GM12892 (cell line): ENCODE data around the gene FTCD.
"Not testable (repeated sequence)": the region's sequence is repeated elsewhere in the genome, so short reads cannot be mapped to it uniquely, and the experiment has no call there.

ENCODE experiments used
- DNase-seq: peaks from one replicate; pipeline ENCODE4 v3.0.0; 2011; ENCODE audit not compliant: insufficient read length
- FAIRE-seq: peaks from 2 replicates; lab custom pipeline; 2011; peaks lifted over from hg19 to GRCh38; lab: Jason Lieb, UNC
- POLR2A ChIP-seq: IDR thresholded peaks from 2 replicates; pipeline ENCODE4 v1.6.1; 2011; ENCODE audit warnings: low read depth, low read length, control low read depth
- POLR2AphosphoS5 ChIP-seq: IDR thresholded peaks from 2 replicates; pipeline ENCODE4 v1.6.1; 2011; ENCODE audit warnings: low read depth, low read length, control low read depth
- TAF1 ChIP-seq: IDR thresholded peaks from 2 replicates; pipeline ENCODE4 v1.6.1; 2011; ENCODE audit warnings: low read depth, mild to moderate bottlenecking, control low read depth, low read length, borderline replicate concordance

The FTCD gene

DNA sequence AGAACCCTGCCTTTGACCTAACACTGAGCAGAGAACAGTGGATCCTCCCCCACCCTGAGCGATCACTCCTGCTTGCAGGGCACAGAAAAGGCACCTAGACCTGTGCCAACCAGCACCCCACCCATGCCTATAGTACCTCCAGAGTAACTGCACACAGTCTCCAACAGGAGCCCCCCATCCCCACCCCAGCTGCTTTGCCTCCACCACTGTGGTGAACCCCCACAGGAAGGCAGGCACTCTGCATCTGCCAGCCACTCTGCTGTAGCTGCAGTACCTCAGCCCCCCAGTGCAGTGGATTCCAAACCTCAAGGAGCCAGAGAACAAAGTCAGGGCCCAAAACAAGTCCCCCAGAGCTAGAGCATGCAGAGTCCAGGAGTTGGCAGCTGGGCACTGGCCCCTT is 18.2 kb upstream of the FTCD start:
- no peak for TF ChIP-seq POLR2A
- no peak for TF ChIP-seq POLR2AphosphoS5
- no peak for TF ChIP-seq TAF1
- DNase-seq (no peak), FAIRE-seq (no peak)

DNA sequence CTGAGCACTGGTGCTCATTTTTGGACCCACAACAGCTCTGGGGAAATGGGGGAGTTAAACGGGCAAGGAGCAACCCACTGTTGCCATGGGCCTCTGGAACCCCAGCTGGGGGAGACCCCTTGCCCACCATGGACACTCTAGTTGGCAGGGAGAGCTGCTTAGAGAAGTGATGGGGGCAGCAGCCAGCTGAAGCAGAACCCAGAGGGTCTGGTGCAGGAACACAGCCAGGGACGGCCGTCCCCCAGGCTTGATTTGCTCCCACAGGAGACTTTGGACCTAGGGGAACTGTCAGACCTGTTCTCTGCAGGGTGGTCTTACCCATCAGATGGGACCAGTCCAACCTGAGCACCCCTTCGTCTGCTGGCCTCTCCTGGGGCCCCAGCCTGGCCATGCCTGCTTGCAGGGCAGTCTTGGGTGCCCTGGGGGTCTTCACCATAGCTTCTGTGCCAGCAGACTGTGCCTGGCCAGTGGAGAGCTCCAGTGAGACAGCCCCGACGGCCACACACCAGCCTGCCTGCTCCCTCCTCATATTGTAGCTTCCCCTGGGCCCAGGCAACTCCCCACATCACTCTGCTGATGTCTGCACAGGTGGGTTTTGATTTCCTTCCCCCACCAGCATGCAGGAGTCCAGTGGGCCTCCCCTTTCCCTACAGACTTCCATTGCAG is 17.6 kb upstream of the FTCD start:
- no peak for DNase-seq
- no peak for TF ChIP-seq POLR2AphosphoS5
- TF ChIP-seq TAF1, result no peak
- TF ChIP-seq POLR2A, result no peak
- FAIRE-seq, result no peak

DNA sequence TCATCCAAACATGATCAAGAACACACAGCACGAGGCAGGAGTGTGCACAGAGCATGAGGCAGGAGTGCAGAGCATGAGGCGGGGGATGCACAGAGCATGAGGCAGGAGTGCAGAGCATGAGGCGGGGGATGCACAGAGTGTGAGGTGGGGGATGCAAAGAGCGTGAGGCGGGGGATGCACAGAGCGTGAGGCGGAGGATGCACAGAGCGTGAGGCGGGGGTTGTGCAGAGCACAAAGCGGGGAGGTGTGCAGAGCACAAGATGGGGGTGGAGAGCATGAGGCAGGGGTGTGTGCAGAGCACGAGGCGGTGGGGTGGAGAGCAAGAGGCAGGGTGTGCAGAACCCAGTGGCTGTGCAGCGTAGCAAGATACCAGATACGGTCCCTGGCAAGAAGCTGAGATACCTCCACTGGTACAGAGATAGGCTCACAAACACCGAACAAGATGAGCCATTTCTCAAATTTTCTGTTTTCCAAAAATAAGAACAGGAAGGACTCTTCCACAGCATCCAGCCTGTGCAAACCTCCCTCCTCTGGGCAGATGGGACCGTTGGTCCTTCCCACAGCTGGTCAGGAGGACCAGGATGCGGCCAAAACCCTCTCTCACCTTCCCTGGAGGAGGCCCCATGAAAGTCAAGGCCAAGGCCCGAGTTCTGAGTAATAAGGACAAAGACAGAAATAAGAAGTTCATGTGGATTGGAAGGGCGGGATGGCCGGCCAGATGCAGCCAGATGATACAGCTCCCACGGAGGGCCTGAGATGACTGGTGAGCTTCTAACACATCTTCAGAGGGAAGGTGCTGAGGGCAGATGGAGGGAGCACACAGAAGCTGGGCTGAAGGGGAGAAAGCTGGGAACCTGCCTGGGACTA is 16.9 kb upstream of the FTCD start:
- TF ChIP-seq POLR2A (no peak), POLR2AphosphoS5 (no peak), TAF1 (no peak)
- FAIRE-seq, result no peak
- DNase-seq, result no peak

DNA sequence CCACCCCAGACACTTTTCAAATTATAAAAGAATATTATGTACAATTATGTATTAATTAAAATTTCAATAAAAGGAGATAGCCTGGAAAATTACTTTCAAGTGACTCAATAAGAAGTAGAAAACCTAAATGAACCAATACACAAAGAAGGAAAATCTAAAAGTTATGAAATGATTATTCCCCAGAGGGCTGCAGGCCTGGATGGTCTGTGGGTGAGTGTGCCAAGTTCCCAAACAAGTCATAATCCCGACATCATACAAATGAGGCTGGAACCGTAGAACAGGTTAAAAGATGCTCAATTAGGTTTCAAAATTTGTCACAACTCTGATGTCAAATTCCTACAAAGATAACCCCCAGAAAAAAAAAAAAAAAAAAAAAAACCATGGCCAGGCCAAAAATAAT is 16.2 kb upstream of the FTCD start:
- TF ChIP-seq POLR2A (no peak), POLR2AphosphoS5 (no peak)
- FAIRE-seq (no peak), DNase-seq (no peak)

DNA sequence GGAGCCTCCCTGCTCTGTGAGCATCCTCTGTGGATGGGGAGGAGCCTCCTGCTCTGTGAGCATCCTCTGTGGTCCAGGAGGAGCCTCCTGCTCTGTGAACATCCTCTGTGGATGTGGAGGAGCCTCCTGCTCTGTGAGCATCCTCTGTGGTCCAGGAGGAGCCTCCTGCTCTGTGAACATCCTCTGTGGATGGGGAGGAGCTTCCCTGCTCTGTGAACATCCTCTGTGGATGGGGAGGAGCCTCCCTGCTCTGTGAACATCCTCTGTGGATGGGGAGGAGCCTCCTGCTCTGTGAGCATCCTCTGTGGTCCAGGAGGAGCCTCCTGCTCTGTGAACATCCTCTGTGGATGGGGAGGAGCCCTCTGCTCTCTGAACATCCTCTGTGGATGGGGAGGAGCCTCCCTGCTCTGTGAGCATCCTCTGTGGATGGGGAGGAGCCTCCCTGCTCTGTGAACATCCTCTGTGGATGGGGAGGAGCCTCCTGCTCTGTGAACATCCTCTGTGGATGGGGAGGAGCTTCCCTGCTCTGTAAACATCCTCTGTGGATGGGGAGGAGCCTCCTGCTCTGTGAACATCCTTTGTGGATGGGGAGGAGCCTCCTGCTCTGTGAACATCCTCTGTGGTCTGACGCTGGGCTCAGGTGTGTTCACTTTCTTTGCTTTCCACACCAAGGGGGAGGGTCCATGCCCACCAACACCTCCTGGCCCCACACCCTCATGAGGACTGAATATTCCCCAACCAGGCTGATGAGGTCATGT is 15.2 kb upstream of the FTCD start:
- DNase-seq, FAIRE-seq: not testable (repeated sequence)

DNA sequence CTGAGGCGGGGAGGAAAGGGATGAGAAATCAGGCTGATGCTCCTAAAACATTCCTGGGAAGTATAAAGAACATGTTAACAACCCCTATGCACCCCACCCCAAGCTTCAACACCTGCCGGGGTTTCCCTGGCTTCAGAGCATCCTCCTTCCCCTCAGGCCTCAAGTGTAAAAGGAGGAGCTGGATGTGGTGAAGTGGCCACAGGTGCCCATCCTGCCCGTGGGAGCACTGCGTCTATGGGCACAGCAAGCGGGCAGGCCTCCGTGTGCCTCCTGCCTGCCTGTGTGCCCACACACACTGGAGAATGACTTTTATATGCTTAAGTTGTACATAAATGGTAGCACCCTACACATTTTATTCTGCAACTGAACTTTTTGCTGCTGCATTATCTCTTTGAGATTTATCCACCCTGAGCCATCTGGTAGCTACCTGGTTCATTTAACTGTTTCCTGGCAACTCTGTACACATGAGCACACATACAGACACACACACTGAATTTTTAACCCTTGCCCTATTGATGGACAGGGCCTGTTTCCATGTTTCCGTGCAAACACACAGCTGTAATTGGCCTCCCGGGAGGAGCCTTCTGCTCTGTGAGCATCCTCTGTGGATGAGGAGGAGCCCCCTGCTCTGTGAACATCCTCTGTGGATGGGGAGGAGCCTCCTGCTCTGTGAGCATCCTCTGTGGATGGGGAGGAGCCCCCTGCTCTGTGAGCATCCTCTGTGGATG is 13.4 kb upstream of the FTCD start:
- TF ChIP-seq POLR2A, result no peak
- FAIRE-seq (no peak), DNase-seq (no peak)

DNA sequence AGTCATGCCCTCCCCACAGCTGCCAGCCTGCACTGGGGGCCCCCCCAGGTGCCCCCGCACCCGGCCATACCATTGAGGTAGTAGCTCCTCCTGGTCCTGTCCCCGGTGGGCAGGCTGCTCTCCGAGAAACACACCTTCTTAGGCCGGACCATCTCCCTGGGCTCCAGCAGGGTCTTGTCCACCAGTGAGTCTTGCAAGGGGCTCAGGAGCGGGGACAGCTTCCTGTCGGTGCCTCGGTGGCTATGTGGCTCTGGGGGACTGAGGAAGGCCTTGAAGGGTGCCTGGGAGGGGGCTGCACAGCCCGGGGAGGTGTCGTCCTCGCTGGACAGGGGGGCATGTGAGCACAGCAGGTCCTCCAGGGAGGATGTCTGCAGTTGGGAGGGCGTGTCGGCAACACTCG is 12.9 kb upstream of the FTCD start:
- TF ChIP-seq TAF1, result no peak
- no peak for TF ChIP-seq POLR2A
- TF ChIP-seq POLR2AphosphoS5, result no peak
- DNase-seq, result peak; percentile 2
- no peak for FAIRE-seq

DNA sequence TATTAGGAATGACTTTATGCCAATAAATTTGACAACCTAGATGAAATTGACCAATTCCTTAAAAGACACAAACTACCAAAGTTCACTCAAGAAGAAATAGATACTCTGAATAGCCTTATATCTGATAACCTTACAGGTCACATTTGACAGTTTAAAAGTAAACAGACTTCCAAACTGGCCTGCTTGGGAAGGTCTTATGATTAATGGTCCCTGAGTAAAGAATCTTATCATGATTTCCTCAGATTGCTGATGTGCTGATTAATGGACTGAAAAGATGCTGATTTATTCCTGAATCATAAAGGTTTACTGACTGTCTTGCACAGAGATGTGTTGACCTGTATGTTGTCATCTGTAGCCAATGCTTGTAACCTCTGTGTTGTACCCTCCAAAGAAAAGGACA is 9.7 kb upstream of the FTCD start:
- DNase-seq (no peak), FAIRE-seq (no peak)
- no peak for TF ChIP-seq TAF1
- no peak for TF ChIP-seq POLR2A
- TF ChIP-seq POLR2AphosphoS5, result no peak

DNA sequence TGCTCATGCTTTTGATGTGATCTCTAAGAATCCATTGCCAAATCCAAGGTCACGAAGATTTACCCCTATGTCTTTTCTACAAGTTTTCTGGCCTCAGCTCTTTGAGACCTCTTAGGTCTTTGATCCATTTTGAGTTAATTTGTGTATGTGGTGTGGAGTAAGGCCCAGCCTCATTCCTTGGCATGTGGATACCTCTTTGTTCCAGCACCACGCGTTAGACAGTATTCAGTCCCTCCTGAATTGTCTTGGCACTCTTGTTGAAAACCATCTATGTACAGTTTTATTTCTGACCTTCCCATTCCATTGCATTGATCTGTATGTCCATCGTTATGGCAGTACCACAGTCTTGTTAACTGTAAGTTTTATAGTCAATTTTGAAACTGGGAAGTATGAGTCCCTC is 8.0 kb upstream of the FTCD start:
- FAIRE-seq (no peak), DNase-seq (no peak)
- TF ChIP-seq POLR2A (no peak), POLR2AphosphoS5 (no peak), TAF1 (no peak)

DNA sequence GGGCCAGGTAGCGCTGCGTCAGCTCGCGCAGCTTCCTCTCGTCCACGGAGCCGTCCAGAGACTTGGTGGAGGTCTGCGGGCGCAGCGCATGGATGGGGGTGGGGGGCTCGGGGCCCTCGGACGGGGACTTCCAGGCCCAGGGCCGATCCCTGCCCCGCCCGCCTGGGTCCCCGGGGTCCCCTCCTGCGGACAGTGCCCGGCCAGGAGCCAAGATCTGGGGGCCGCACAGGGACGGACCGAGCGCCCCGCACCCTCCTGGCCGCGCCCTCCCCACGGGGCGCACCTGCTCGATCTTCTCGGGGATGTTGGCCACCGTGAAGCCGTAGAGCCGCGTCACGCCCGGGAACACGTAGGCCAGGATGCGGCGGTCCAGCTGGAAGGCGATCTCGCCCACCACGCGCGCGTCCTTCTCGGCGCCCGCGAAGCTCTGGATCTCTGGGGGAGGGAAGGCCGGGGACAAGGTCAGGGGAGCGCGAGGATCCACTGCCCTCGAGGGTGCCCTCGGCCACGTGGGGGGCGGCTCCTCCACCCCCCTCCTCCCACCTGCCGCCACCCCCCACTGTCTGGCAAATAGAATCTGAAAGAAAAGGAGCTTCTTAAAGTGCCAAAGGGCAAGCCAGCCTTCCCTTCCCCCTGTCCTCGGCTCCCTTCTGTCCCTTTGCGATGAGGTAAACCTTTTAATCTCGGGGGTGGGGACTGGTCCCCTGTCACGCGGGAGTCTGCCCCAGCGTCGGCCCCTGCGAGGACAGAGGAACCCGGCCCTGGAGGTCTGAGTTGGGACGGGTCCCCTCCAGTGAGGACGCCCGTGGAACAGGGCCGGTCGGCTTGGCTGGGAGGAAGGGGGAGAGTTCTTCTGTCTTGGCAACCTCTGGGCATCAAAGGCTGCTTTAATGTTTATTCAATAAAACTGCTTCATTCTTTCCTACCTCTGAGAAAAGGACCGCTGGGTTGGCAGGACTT is 6.5 kb upstream of the FTCD start:
- TF ChIP-seq POLR2A (no peak), POLR2AphosphoS5 (no peak), TAF1 (no peak)
- no peak for FAIRE-seq
- no peak for DNase-seq
